ENCODE measurements around the gene CPHXL.
A peak's percentile ranks its signal among the peaks of the same experiment; 100 is the strongest.

Gene CPHXL

DNA sequence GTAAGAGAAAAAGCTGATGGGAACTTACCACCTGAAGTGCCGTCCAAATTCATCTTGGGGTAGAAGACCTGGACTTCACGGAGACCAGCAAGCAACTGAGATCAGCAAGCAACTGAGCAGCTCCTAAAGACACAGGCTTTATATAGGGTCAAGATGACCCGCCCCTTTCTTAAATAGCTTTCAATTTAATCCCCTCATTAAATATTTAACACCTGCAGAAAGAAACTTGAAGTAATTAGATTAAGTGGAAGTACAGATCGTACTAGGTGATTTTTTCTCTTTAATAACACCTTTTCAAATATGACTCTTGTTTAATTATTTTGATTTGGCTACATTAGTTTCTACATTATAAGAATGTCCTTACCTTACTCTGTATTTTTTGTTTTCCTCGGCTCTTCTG, at the start of gene CPHXL:
Gene CPHXL (minus strand): TSS at position 101 of the 400 bp plus-strand sequence. CDS start 48 bp downstream, at position 53.
- TF ChIP-seq, protein P1, sequence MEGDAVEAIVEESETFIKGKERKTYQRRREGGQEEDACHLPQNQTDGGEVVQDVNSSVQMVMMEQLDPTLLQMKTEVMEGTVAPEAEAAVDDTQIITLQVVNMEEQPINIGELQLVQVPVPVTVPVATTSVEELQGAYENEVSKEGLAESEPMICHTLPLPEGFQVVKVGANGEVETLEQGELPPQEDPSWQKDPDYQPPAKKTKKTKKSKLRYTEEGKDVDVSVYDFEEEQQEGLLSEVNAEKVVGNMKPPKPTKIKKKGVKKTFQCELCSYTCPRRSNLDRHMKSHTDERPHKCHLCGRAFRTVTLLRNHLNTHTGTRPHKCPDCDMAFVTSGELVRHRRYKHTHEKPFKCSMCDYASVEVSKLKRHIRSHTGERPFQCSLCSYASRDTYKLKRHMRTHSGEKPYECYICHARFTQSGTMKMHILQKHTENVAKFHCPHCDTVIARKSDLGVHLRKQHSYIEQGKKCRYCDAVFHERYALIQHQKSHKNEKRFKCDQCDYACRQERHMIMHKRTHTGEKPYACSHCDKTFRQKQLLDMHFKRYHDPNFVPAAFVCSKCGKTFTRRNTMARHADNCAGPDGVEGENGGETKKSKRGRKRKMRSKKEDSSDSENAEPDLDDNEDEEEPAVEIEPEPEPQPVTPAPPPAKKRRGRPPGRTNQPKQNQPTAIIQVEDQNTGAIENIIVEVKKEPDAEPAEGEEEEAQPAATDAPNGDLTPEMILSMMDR (conservative IDR thresholded peaks at IDR 0.05; ENCODE audit: low read depth, low read length) = no peak
- no peak within 1 kb of the TSS for H3K4me3 ChIP-seq (ENCODE audit: low read length)
- DNase-seq (ENCODE audit: low read depth) = no peak

DNA sequence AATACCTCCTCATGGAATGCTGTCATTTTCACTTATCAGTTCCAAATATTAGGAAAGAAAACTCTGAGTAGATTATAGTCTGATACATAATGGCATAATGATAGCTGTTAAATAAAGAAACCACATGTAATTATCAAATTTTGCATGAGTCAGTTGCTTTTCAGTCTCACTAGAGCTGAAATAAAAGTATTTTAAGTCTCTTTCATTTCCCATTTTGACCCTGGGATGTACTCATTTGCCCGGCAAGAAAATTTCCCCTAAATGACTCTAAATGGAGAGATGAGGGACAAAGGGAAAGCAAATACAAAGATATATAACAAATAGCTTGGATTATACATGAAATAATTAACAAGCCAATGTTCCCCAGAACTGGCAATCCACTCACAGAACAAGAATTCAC, 47.9 kb upstream of the CPHXL start:
- no peak for DNase-seq (ENCODE audit: low read depth)
- H3K4me3 ChIP-seq (ENCODE audit: low read length) = no peak overlapping the region
- TF ChIP-seq, protein P1 (conservative IDR thresholded peaks at IDR 0.05; ENCODE audit: low read depth, low read length) = no peak

DNA sequence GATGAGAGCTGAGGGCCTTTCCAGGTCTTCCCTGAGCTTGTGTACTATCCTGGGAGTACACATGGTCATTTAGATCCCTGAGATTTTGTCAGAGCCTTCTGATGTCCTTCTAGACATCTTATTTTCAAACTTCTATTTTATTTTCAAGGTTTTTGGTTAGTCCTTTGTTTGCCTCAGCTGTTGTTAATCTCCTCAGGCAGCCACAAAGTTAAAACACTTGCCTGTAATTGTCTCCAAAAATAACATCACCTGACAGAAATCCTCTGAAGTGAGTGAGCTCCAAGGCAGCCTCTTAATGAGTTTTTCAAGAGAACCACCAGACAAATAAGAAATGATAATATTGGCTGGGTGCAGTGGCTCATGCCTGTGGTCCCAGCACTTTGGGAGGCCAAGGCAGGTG, 43.8 kb upstream of the CPHXL start:
- TF ChIP-seq, protein P1 (conservative IDR thresholded peaks at IDR 0.05; ENCODE audit: low read depth, low read length) = no peak
- H3K4me3 ChIP-seq (ENCODE audit: low read length) = no peak overlapping the region
- no peak for DNase-seq (ENCODE audit: low read depth)

GRCh38 chr16:75764154-75764768, 38.0 kb upstream of the CPHXL start:
- H3K4me3 ChIP-seq (ENCODE audit: low read length) = no peak overlapping the region
- TF ChIP-seq, protein P1 (conservative IDR thresholded peaks at IDR 0.05; ENCODE audit: low read depth, low read length) = peak; percentile 80
- DNase-seq (ENCODE audit: low read depth) = peak; percentile 9

- H3K4me3 ChIP-seq (ENCODE audit: low read length) = no peak overlapping the region
- DNase-seq (ENCODE audit: low read depth) = no peak
- TF ChIP-seq, protein P1 (conservative IDR thresholded peaks at IDR 0.05; ENCODE audit: low read depth, low read length) = no peak
Observed at GRCh38 chr16:75763204-75763603, 36.9 kb upstream of the CPHXL start.

- H3K4me3 ChIP-seq (ENCODE audit: low read length) = no peak overlapping the region
- DNase-seq (ENCODE audit: low read depth) = no peak
- TF ChIP-seq, protein P1 (conservative IDR thresholded peaks at IDR 0.05; ENCODE audit: low read depth, low read length) = no peak
Observed at GRCh38 chr16:75762746-75763145, 36.5 kb upstream of the CPHXL start.

- H3K4me3 ChIP-seq (ENCODE audit: low read length) = no peak overlapping the region
- TF ChIP-seq, protein P1 (conservative IDR thresholded peaks at IDR 0.05; ENCODE audit: low read depth, low read length) = no peak
- DNase-seq (ENCODE audit: low read depth) = no peak
Observed at GRCh38 chr16:75761108-75761507, 34.8 kb upstream of the CPHXL start.

All from retinal pigment epithelial cell (primary cell).